ENCODE results near the gene AGAP1. TPM values are rescaled to one million over a fixed set of nuclear protein-coding genes. Genes with fewer than 3 reads are reported as not detected.

Gene AGAP1
- total RNA-seq, 1 donor from 2014 or later = 9.0 TPM

DNA sequence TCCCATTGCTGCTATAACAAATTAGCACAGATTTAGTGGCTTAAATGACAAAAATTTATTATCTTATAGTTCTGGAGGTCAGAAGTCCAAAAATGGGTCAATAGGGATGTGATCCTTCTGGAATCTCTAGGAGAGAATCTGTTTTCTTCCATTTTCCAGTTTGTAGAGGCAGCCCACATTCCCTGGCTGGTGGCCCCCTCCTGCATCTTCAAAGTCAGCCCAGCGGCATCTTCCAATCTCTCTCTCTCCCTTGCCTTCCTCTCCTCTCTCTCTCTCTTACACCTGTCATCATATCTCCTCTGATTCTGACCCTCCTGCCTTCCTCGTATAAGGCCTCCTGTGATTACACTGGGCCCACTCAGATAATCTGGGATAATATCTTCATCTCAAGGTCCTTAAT, 3.9 kb upstream of the AGAP1 start:
- no peak for DNase-seq

DNA sequence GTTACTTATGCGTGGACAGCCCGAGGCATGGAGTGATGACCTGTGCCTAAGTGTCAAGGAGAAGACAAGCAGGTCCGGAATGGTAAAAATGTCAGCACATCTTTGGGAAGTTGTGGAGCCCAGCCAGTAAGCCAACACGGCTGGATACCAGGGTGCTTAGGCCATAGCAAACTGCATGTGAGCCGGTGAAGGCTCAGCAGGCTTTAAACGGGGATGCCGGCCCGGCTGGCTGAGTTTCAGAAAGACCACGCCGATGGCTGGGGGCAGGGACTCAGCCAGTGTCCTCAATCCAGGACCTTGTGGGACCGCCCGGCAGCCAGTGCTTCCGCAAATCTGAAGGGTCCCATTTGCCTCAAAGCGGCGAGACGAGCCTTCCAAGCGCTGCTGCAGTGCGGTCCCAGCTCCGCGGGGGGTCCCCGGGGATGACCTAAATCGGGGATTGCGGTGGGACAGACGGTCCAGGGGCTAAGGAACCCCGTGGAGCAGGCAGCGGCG, 946 bp upstream of the AGAP1 start:
- no peak for DNase-seq

DNA sequence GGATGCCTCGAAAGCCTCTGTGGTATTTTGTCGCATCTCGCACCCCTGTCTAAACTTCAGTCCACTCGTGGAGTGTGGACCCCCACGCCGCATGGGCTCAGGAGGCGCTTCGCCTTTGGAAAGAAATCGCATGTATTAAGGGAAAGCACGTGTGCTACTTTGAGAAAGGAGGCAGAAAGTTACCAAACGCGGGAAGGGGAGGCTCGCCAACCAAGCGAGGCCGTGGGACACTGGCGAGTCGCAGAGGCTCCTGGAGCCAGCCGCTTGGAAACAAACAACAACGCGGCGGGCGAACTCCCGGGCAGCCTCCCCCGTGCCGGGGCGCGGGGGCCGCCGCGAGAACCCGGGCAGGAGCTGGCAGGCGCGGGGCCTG, 455 bp upstream of the AGAP1 start:
- no peak for DNase-seq

DNA sequence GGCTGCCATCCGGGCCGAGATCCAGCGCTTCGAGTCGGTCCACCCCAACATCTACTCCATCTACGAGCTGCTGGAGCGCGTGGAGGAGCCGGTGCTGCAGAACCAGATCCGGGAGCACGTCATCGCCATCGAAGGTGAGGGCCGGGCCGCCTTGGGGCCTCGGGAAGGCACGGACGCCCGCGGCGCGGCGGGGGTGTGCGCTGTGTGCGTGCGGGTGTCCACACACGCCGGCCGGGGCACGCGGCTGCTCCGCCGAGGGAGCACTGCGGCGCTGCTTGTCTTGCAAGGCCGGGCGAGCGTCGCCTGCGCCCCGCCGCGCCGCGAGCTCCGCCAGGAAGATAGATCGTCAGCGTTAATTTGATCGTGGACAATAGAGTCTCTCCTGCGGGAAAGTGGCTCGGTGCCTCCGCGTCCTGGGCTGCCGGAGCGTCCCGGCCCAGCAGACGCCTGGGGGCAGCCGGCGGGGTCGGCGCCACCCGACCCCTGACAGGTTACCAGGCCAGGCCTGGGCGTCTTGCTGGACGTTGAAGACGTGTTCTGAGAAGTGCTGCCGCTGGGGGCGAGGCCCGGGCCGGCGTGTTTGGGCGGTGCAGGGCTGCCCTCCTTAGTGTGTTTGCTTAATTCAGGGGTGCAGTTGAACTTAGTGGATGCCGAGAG, 1.0 kb downstream of the AGAP1 start:
- peak; percentile 63 for DNase-seq

DNA sequence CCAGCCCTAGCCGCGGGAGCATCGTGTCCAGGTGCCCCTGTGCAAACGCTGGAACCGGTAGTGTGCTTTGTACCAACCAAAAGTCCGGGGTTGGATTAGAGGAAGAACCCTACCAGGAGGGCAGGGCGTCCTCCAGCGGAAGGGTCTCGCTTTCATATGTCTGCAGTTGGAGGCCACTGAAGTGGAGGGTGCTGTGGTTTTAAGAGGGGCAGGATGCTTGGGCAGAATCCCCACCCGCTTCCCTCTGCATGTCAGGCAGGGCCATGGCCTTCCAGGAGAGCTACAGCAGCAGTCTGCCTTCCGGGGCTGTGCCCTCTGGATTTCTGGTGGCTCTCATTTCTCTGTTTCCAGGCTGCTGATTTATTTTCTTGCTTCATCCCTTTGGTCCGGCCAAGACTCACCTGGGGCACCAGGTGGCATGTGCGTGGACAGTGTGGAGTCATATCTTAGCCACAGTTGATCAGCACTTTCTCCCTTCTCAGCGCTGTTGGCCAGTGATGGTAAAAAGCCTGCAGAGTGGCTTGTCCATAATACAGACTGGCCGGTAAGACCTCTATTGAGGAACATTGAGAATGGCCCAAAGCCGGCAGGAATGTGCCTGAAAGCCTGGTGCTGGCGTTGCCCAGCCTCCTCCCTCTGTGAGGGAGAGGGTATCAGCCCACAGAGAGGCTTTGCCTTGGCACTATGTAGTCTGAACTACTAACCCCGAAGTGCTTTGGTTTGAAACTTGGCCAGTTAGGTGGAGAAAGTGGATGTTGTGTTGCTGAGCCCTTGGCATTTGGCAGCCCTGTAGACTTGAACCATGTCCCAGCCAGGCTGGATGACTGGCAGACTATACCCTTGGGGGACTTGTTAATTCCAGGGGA, 1.8 kb downstream of the AGAP1 start:
- peak; percentile 22 for DNase-seq

DNA sequence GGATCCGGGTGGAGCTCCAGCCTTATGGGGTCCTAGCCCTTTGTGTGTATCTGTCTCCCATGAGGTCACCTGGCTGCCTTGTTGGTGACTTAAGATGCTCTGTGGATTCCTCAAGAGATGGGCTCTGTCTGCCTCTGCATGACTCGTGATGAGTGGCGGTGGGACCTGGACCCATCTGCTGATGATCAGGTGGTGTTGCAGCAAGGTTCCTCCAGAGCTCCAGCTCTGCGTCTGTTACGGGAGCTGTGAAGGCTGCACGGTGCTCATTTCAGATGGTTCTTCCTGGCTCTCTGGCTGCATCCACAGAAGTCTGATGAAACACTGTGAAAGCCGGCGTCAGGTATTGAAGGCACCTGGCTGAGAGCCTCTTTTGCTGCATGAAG, 2.4 kb downstream of the AGAP1 start:
- no peak for DNase-seq

DNA sequence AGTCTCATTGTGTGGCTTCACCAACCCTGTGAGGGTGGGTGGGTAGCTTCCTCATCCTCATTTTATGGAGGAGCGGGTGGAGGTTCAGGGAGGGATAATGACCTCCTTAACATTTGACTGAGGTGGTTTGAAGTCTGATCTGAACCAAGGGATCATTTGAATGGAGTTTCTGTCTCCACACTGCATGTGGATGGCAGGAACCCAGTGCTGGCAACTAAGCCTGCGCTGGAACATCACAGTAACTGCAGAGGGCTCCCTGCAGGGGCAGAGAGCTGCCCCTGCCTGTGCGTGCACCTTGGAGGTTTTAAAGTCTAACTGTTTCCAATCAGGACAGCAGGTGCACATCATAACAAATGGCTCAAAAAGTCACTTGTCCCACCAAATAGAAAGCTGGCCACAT, 3.3 kb downstream of the AGAP1 start:
- DNase-seq = no peak

DNA sequence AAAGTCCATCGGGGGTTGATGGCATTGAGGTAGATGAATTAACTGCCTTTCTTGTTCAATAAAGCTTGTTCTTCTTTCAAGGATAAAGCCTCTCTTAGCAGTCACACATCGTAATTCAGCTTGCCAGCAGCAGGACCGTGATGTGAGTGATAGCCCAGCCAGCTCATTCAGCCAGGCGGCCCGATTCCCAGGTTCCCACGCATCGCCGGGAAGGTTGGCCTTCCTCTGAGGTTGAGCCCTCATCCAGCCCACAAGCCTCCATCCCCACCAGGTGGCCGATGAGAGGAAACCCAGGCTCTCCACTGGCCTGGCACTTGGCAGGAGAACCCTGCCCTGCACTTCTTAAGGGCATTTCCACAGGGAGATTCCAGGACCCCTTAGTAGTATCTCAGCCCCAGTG, 4.7 kb downstream of the AGAP1 start:
- DNase-seq = no peak

DNA sequence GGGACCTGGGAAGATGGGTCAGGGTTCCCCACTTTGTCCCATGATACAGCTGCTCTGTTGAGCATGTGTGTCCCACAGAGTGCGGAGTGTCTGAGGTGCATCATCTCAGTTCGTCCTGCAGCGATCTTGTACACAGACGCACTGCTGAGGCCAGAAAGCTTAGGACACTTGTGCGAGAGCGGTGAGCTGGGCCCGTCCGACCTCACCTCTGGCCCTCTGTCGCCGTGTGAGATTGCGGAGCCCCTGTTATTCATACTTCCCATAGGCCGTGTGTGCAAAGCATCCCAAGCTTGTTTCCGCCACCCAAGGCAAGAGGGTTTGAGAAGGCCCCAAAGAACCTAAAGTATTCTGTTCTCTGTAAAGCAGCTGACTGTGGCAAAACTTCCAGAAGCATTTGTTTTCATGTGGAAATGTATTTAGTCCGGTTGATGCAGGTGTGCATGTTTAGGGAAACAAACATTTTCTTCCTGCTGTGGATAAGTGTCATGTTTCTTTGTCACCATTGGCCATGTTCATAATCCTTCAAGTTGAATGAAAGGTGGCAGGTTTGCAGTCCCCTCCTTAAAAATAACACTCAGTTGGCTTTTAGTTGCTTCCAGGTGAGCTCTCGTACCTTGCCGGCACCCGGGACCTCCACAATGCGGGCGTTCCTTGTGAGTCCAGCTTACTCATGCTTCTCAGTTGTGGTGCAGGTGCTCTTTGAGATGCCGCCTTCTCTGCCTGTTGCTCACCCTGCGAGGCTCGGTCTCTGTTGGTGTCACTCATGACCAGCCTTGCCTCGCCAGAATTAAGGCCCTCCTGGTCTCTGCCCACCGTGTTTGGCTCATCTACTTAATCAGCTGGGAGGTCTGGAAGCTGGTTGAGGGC, 5.3 kb downstream of the AGAP1 start:
- DNase-seq = no peak

DNA sequence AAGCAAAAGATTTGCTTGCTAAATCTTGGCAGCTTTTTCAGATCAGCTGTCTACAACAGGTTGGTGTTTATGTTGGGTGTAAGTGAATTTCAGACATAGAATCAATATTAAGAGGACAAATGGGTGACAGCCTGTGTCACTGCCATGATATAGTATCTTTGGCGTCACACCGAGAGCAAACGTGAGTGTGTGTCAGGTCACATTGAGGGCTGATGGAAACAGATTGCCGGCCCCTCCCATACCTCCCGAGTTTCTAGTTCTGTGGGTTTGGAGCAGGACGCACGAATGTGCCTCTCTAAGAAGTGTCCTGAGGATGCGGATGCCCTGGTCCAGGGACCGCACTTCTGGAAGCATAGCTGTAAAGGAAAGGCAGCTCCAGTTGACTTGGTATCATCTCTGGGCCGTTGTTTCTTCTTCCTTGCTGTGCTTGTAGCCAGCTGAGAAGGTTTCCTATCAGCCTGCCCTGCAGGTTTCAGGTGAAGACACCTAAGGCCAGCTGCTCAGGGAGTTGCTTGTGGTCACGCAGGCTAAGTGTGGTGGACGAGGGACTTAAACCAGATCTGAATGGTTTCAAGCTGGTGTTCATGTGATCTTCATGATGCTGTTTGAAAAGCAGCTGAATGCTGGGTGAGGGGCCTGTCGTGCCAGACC, 6.4 kb downstream of the AGAP1 start:
- no peak for DNase-seq

DNA sequence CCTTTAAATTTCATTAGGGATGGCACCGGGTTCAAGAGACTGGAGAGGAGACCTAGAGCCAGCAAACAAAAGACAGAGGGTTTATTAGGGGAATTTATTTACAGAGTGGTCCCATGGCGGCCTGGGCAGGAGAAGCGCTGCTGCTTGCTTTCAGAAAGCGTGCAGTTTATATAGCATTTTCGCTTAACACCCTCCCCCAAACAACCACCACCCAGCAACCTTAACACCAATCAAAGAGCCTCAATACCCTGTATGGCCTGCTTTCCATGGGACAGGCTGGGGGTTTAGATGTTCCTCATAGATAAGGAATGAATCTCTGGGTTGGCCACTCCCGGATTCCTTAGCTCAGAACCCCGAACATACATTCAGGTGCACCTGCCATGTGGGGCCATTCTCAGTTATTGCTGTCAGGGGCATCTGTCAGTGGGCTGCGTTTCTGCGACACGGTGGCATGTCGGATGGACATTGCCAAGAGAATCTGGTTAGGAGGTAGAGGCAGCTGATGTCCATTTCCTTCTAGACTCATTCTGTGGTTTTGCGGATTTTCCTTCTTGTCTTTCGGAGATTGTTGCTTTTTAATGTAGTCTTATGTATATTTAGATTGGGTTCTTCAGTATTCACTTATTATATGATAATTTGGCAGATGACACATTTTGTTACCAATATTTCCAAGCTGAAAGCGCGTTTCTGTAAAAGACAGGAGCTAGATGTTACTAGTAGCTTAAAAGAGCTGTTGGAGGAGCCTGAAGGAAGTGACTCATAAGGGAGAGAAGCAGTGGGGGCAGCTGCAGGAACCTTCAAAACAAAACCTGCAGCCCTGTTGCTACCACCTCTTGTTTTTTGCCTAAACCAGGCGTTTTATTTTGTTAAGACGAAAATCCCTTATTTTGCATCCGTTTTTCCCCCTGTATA, 7.2 kb downstream of the AGAP1 start:
- DNase-seq = peak; percentile 71

DNA sequence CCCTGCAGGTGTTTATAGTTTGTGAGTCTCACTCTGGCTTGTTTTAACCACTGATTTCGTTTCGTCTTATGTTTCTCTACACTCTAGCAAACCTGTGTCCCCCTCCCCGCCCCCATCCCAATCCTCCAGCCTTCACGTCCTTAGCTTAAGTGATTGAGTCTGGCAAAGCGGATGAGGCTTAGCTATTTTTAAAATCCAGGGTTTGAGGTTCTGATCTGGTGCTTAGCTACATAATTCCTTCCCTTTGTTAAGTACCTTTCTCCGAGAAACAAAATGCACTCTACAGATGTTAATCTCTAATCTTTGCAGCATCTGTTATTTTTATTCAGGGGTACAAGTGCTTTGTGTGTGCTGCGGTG, 7.8 kb downstream of the AGAP1 start:
- no peak for DNase-seq

DNA sequence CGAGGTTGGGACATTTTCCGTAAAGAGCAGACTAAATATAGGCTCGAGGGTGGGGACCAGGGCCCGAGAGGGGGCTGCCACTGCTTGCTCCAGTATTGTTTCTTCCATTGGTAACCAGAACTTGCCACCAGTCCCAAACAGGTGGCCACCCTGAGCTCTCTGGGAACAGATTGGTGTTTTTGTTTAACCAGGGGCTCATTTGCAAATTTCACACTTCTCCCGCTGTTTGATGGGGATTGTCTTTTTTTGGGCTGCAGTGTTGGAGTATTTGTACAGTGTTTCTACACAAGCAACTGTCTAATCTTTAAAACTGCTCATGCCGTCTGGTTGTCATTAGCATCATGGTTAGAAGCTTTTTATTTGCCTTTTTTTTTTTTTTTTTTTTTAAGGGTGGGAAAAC, 8.5 kb downstream of the AGAP1 start:
- DNase-seq = no peak

DNA sequence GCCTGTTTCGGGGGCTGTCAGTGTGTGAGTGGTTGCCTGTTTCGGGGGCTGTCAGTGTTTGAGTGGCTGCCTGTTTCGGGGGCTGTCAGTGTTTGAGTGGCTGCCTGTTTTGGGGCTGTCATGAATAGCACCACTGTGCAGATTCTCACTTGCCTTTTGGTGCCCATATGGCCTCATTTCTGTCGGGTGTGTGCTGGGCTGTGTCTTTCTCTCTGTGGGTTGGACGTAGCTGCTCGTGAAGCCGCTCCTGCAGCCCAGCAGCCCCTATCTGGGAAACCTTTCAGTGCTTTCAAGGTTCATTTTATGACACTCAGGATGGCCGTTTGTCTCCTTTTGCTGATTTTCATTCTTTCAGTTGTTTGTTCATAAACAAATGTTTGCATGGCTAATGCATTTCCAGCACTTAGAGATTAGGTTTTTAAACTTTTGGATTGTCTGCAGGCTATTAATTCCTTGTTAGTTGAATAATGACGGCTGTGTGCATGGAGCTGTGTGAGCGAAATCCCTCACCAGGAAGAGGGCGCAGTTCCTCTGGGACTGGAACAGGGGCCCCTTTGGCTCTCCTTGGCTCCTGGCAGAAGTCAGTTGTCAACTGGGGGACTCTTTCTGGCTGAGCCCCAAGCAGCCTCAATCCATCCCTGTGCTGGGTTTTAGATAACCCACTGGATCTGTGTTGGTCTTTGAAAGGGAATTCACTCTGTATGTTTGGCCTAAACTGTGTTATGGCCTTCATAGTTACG, 10.8 kb downstream of the AGAP1 start:
- DNase-seq = no peak

DNA sequence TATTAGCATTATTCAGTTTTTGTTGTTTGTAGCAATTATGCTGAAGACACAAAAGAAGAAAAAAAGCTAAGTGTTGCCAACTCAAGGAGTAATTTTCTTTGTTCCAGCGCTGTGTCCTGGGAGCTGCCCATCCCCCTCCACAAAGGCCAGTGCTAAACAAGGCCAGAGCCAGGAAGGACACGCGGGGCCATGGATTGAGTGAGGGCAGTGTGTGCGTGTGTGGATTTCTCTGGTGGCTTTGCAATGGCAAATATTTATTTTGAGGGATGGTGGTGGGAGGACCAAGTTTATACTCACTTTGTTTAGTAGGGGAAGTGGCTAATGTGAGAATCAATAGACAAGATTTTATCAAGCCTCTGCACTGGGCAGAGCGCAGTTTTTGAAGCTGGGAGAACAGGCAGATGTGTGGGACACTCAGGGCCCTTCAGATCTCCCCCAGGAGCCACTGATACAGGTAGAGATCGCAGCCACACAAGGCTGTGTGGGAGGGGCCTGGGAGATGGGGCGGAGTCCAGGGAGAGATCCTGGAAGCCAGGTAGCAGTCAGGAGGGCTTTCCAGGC, 11.4 kb downstream of the AGAP1 start:
- peak; percentile 29 for DNase-seq

DNA sequence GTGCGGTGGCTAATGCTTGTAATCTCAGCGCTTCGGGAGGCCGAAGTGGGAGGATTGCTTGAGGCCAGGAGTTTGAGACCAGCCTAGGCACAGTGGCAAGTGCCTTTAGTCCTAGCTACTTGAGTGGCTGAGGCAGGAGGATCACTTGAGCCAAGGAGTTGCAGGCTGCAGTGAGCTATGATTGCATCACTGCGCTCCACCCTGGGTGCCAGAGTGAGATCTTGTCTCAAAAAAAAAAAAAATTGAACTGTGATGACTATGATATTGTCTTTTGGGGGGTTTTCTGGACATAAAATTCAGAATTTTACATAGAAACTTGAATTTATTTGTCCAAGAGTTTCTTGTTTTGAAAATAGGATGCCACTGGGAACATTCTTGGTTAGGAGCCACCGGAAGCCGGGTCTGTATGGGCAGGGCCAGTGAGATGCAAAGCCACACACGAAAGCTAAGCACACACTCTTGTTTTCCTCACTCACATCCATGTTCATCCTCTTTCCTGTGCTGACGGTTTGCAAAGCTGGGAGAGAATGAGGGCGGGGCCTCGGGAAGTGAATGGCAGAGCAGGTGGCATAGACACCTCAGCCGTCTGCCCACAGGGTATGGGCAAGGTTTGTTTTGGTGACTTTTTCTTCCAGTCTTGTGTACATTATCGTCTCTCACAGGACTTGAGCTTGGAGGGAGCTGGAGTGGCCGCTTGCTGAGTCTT, 12.6 kb downstream of the AGAP1 start:
- no peak for DNase-seq

DNA sequence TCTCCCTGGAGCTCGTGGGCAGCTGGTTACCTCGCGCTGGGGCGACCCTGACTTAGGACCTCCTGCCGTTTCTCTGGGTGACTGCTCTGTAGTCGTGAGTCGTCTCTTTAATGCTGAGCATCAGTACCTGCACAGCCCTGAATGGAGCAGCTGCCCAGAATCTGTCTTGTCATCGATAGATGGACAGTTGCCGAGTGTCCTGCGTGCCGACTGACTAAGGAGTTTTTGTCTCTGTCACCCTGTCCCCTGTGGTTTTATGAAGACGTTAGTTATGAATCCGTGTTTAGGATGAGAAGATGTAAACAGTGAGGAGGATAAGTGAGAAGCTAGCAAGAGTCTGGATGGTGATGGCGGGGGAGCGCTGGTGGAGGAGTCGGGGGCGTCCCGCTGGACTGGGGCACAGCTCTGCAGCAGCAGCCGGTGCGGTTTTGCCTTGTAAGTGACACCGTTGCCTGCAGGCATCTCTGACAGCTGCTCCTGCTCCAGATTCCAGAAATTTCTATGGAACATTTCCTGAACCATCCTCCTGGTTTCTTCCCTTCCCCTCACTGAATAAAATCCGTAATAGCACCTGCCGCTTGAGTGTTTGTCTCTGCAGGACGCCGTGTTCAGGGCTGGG, 13.3 kb downstream of the AGAP1 start:
- DNase-seq = no peak

DNA sequence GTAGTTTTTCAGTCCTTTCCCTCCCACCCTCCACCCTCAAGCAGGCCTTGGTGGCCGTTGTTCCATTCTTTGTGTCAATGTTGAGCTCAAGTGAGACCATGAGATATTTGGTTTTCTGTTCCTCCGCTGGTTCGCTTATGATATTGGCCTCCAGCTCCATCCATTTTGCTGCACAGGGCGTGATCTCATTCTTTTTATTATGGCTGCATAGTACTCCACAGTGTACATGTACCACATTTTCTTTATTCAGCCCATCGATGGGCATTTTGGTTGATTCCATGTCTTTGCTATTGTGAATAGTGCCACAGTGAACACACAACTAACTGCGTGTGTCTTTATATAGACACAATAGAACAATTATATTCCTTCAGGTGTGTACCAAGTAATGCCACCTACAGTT, 14.1 kb downstream of the AGAP1 start:
- no peak for DNase-seq

DNA sequence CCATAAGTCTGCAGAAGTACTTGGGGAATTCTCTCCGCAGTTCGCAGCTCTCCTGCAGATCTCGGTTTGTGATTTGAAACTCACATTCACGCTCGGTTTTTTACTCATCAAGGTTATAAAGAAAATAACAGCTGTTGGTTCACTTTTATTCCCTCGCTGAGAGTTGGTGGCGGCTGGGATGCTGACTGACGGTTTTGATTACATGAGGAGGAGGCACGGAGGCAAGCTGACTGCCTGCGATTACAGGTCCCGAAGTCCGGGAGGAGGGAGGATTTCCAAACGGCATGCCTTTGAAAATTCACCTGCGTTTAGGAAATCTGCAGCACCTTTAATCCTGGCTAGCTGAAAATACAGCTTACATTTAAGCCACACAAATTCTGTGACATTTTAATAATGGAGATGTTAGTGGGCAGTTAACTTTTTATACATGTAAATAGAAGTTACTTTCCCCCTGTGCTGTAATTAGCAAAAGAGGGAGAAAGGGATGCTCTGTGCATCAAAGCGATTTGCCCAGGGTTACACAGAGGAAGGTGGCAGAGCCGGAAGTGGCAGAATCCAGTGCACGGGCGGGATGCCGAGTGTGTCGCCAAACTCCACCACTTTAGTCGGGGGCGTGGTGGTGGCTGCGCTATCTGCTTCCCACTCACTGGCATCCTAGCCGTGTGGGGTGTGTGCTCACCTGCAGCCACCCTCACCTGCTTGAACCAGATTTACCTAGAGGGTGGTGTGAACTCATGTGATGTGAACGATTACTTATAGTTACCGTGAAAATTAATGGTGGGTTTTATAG, 14.7 kb downstream of the AGAP1 start:
- DNase-seq = no peak
